Stimulated activated CD8-positive, alpha-beta memory T cell treated with anti-CD3 and anti-CD28 coated beads, Interleukin-15, amount 100 ng/mL, for 4 hours (primary cell): ENCODE results near the gene ZCCHC9.
"Not testable (repeated sequence)": the region's sequence is repeated elsewhere in the genome, so short reads cannot be mapped to it uniquely, and the experiment has no call there.

Source experiments
- DNase-seq, 2 donors: peaks; one replicate each; pipeline ENCODE4 v3.0.0-alpha.2; 2020; ENCODE audit warnings: low read depth in 2 of 2

The ZCCHC9 gene

DNA sequence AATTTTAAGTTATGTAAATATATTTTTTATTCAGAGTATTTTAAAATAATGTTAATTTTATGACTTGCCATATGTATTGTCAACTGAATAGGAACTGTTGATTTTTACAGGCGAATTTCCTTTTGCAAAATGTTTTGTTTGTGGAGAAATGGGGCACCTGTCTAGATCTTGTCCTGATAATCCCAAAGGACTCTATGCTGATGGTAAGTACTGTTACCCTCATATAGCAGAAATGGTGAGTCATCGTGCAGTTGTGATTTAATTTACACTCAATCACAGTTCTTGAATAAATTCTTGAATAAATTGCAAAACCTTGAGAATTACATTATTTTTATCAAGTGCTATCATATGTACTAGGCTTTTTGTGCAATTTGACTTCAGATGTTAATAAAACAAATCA lies 7.4 kb downstream of the ZCCHC9 start:
- DNase-seq: no peak

DNA sequence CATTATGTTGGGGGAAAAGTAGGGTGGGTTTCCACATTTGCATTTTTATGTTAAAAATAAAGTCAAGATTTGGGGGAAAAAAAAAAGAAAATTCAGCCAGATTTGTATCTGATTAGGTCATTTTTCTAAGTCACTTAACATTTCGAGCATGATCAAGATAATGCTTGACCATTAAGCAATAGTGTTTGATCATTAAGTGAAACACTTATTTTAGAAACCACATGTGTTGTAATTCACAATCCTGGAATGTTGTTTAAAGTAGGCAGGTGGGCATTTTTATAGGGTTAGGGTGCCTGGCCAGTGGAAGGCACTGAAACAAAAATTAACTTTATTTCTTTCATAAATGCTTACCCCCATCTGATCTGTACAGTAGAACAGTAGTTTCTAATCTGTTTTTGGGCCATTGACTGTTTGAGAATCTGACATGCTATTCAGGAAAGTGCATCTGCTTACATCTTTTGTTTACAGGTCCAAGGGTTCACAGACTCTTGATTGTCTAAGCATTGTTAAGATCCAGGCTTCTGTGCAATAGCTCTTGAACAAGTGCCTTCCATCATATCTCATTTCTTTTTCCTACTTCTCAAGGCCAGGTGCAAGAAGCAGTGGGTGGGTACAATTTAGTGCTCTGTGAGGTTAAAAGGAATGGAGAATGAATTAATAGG lies 9.1 kb downstream of the ZCCHC9 start:
- no peak for DNase-seq

DNA sequence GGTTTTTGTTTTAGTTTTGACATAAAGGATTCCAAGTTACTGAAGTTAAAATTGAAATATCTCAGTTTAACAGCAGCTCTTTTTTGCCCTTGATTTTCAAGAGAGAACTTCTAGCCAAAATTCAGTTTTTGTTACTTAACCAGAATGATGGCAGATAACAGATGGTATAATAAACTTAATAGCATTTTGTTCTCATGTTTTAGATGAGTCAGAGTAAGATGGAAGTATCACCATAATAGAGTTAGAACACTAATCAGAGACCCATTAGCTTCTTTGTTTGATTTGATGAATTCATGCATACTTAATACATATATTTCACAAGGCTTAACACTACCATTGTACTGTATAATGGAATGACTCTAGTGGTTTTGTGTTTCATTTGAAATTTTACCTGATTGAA lies 11.9 kb downstream of the ZCCHC9 start:
- DNase-seq: no peak

DNA sequence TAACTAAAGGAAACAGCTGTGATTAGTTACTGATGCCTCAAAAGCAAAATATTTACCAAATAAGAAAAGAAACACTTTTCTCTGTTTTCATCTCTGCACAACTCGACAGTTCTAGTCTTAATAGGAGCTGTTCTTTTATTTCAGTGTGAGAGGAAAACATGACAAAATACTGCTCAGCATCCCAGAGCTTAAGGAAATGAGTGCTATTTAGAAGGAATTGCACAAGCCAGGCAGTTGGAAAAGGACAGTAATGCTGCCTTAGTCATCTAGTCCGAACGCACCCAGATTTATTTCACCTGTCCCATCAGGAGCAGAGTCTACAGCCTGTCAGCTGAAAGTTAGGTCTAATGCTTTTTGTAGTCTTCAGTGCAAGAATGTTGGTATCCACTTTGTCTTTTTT lies 12.3 kb downstream of the ZCCHC9 start:
- no peak for DNase-seq

DNA sequence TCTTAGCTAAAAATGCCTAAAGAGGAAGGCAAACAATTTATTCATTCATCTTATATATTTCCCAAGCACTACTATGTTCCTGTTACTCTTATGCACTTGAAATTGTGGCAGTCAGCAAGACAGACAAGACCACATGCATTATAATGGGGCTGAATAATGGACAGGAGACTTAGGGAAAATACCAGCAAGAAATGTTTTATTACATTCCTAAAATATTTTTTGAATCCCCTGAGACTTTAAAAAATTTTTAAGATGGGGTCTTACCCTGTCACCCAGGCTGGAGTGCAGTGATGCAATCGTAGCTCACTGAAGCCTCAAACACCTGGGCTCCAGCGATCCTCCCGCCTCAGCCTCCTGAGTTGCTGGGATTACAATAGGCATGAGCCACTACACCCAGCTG lies 13.2 kb downstream of the ZCCHC9 start:
- no peak for DNase-seq

DNA sequence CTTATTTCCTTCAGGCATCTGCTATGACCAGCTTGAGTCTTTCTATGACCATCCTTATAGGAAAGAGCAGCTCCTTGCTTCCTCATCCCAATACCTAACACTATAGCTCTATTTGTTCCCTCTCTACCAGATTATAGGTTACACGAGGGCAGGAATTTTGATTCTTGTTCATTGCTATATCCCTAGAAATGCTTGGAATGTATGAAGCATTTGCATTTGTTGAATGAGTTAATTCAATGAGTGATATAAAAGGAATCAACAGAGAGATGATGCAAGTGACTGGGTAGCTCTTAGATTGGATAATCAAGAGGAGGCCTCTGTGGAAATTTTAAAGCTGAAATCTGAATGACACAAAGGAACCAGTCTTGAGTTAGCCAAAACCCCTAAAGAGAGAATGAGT lies 13.9 kb downstream of the ZCCHC9 start:
- no peak for DNase-seq

DNA sequence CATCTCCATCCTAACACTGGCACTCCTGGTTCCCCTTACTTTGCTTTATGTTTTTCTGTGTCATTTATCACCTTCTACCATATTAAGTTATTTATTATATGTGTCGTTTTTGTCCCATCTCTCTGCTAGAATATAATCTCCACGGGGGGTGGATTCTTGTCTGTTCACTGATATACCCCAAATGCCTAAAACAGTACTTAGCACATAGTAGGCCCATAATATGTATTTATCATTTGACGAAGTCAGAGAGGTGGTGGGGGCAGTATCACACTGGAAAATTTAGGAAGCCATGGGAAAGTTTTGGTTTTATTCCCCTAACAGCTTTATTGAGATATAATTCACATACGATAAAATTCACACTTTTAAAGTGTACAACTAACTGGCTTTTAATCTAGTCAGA lies 14.4 kb downstream of the ZCCHC9 start:
- no peak for DNase-seq

DNA sequence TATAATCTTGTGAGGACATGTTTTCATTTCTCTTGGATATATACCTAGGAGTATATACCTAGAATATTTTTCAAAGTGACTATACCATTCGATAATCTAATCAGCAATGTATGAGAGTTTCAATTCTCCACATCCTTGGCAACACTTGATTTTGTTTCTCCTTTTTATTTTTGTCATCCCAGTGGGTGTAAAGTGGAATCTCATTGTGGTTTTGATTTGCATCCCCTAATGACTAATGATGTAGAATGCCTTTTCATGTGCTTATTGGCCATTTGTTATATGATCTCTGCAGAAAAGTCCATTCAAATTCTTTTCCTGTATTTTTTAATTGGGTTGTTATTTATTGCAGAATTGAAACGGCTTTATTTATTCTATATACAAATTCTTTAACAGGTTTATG lies 15.2 kb downstream of the ZCCHC9 start:
- no peak for DNase-seq

DNA sequence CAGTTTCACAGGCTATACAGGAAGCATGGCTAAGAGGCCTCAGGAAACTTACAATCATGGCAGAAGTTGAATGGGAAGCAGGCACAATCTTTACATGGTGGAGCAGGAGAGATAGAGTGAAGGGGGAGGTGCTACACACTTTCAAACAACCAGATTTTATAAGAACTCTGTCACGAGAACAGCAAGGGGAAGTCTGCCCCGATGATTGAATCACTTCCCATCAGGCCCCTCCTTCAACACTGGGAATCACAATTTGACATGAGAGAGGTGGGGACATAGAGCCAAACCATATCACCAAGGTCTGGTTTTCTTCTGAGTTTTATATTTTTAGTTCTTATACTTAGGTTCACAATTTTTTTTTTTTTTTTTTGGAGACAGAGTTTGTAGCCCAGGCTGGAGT lies 16.1 kb downstream of the ZCCHC9 start:
- DNase-seq: no peak

DNA sequence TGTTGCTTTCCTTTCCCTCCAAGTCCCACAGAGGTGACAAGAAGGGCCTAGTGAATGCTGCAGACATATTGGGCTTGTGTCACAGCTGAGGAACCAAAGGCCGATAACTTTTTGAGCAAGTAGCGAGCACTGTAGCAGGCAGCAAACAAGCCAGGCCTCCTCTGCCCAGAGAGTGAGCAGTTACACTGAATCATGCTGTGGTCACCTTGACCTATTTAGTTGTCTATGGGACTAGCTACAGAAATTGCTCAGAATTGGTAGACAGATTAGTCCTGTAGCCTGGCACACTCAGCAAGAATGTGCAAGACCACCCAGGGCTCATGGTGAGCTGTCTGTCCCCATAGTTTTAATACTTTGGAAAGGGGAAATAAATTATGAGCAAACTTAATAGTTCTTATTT lies 25.2 kb downstream of the ZCCHC9 start:
- no peak for DNase-seq

DNA sequence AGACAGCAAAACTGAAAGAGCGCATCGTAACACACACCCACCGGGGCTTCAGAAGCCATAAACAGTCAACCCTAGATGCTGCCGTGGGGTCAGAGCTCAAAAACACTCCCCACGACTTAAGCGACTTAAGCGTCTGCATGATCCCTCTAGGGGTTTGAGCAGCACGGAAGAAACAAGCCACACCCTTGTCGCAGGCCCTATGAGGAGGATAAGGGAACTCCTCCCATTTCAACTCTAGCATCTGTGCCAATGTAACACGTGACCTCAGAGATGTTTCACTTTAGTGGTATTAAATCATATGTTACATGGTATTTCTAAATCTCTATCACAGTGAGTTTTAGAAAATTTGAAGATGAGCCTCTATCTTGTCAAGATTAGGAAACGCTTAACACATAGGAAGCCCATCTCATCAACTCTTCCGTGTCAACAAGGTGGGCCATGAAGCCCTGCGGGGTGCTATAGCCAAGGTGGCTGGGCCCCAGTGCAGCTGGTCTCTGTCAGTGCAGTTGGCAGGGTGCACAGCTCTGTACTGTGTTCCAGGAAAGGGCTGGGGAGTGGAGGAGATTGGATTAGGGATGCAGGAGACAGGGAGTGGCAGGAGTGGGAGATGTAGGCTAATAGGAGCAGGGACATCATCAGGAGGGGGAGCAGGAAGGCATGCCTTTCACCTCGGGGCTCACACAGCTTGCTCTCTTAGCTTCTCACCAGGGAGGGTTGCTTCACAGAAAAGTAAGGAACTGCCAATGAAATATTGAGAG lies 33.1 kb downstream of the ZCCHC9 start:
- DNase-seq: no peak

DNA sequence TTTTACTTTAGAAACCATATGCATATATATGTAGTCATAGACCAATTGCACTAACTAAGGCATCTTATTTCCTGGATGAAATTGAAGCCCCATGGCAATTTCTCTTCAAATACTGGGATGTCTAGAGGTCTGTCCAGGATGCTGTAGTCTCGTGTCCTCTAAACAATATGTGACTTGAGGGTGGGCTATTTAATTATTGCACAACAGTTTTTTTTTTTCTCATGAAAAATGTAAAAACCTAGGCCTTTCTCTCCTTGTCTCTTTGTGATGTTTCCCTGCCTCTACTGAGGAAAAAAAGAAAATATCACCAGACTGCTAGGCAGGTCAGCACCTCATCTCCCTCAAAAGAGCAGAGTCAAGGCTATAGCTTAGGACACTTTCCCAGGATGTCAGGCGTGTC lies 34.6 kb downstream of the ZCCHC9 start:
- no peak for DNase-seq

DNA sequence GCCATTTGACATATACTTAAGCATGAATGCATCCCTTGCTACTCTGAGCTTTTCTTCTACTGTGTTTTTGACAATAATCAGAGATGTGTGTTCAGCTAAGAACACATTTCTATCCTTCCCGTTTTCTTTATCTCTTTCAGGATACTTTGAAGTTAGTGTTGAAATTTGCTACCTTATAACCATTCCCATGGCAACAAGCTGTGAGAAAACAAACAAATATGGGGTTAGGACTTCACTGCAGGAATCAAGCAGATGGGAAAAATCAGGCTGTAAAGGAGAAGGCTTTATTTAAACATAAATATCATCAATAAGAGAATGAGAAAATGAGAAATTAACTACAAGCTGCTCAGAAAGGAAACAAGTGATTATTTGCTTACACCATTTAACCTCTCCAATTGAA lies 35.2 kb downstream of the ZCCHC9 start:
- no peak for DNase-seq

DNA sequence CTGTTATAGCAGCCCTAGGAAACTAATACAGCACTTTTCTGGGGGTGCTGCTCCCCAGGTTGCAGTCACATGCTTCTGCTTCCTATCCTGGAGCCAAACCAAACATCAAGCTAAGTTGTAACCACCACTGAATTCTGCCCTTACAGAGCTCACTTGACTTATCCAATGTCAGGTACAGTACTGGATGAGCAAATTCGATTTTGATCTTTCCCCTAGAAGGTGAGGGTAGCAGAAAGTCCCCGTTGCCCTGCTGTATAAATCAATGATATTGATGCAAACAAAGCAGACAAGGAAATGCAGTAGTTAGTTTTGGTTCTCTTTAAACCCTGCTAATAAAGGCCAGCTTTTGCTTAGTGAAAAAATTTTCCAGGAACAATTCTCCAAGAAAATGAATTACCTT lies 36.4 kb downstream of the ZCCHC9 start:
- no peak for DNase-seq

DNA sequence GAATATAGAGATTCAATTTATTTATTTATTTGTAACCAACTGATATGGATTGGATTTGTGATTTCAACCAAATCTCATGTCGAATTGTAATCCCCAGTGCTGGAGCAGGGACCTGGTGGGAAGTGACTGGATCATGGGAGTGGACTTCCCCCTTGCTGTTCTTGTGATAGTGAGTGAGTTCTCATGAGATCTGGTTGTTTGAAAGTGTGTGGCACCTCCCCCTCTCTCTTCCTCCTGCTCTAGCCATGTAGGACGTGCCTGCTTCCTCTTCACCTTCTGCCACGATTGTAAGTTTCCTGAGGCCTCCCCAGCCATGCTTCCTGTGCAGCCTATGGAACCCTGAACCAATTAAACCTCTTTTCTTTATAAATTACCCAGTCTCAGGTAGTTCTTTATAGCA lies 36.8 kb downstream of the ZCCHC9 start:
- not testable (repeated sequence) for DNase-seq

DNA sequence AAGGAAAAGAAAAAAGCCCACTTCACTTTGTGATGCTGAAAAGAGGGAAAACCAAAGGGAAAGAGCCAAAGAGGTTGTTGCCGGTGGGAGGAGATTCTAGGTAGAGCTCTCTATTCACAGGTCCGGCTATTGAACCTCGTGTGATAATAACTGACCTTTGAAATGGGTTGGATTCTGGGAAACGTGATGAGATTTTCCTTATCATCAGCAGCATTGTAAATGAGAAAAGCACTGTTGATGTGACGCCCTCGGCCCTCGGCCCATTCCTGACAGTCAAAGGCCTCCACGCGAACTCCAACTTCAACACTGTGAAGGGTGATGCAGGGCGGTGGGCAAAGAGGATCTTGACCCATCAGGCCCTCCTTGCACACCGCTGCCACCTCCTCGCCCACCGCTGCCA lies 43.3 kb downstream of the ZCCHC9 start:
- DNase-seq: no peak

DNA sequence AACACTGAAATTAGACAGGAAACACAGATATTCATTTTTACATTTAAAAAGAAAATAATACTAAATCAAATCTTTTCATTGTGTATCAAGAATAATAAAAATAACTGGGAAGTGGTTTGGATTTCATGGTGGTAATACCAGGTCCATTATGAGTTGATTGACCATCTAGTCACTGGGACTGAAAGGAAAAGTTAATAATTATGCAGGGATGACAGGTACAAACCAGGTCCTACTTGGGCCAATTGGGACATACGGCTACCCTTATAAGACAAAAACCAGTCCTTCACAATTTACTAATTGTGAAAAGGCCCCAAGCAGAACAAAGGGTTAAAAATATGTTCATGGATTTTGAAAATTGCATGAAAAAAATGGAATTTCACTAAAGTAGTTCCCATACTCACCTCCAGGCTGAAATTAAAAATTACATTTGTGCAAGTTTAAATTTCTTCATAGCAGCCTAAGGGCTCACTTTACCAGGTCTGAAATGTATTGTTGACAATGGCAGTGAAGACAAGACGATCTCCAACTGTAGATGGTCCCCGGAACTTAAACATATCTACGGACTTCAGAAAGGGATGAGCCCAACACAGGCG lies 44.1 kb downstream of the ZCCHC9 start:
- DNase-seq: no peak

DNA sequence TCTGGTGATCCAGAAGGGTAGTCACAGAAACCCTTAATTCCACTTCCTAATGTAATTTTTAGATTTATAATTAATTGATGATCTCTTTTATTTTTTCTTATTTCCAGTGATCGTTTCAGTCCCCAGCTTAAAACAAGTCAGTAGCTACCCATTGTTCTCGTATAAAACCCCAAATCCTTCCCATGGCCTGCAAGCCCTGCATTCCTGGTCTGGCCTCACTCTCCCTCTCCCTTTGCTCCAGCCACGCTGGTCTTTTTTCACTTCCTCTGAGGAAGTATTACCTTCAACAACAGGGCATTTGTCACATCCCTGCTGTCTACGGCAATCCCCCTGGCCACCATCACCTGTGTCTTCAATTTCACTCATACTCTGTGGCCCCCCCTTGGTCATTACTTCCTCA lies 47.8 kb downstream of the ZCCHC9 start:
- no peak for DNase-seq

DNA sequence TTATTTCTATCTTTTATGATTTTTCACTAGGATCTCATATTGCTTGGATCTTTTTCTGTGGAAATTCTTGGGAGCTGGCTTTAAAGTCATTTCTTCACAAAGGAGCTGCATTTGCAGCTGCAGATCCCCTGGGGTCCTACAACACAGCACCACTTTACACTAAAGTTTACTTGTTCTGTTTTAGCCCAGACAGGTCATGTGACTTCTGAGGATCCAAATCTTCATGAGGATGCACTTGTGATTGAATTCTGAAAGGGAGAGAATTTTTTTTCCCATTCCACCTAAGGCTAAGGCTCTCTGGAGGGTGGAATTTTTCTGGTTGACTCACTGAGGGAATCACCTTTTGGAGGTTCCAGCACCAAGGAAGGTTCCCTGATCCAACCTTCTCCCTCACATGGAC lies 49.1 kb downstream of the ZCCHC9 start:
- no peak for DNase-seq

DNA sequence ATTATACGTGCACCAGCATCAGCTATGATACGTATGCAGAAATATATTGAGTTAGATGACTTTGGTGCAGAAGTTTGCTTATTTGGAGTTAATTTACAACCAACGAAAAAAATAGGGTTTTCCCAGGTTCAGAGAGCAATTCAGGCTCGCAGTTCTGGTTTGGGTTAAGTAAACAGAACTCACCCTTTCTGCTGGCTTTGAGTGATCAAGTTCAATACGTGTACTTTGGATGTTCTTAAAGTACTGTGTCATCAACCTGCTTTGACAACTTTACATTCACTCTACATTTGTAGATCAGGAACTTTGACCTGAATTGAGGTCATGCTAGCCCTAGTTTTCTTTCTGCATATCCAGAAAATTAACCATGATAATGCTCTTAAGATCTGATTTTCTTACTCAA lies 51.8 kb downstream of the ZCCHC9 start:
- no peak for DNase-seq

DNA sequence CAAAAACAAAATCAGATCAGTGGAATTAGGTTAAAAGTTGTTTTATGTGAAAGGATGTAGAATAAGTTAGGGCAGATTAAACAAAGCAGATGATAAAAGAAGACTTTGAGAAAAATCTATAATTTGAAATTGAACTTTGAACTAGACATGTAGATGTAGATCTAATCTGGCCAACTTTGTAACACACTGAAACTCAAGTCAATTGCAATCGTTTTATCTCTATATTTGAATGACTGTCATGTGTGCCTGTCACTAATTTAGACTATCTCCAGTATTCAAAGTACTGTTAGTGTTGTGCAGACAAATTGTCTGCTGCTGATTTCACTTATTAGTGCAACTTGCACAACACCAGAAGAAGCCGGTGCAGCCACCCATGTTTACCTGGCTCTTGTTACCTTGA lies 52.7 kb downstream of the ZCCHC9 start:
- DNase-seq: no peak

DNA sequence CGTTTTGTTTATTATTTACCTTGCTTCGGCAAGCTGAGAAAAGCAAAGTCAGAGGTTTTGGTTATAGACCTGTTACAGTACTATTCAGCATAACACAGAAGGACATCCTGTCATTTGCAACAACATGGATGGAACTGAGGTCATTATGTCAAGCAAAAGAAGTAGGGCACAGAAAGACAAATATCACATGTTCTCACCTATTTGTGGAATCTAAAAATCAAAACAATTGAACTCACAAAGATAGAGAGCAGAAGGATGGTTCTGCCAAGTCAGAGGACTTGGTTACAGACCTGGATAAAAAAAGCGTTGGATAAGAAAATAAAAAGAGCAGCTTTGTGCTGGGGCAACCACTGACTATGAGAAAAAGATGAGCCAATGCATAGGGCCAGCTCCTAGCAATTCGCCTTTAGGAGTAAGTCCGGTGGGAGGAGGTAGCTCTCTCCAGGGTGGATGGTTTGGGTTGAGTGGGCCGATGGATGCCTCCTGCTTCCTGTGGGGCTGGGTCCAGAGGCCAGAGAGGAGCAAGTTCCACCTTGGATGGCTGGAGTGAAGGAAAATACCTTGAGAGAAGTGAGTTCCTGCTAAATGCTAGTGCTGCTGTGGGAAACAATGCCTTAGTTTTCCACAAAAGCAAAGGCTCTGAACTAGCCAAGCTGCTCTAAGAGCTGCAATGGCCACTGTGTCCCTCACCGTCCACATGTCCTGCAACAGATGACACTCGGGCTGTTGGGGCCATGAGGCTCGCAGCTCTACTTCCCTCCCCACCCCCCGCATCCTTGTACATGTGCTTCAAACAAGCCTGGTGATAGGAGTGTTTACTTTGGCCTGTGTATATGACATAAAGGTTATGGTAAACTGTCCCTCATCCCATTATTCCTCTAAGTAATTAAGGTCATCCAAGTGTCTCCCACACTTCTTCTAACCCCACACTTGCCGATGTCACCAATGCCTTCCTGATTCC lies 54.2 kb downstream of the ZCCHC9 start:
- no peak for DNase-seq
